ENCODE data around the gene TBC1D16.

TBC1D16 gene

GRCh38 chr17:79948406-79948944, 87.2 kb downstream of the TBC1D16 start:
- no peak for DNase-seq

- DNase-seq: no peak
These were observed 88.2 kb downstream of the TBC1D16 start for GRCh38 chr17:79947351-79948031.

- DNase-seq: no peak
These were observed 89.1 kb downstream of the TBC1D16 start for GRCh38 chr17:79946352-79947231.

GRCh38 chr17:79945591-79946255, 89.9 kb downstream of the TBC1D16 start:
- DNase-seq: no peak

- DNase-seq: no peak
These were observed 90.8 kb downstream of the TBC1D16 start for GRCh38 chr17:79944821-79945391.

DNA sequence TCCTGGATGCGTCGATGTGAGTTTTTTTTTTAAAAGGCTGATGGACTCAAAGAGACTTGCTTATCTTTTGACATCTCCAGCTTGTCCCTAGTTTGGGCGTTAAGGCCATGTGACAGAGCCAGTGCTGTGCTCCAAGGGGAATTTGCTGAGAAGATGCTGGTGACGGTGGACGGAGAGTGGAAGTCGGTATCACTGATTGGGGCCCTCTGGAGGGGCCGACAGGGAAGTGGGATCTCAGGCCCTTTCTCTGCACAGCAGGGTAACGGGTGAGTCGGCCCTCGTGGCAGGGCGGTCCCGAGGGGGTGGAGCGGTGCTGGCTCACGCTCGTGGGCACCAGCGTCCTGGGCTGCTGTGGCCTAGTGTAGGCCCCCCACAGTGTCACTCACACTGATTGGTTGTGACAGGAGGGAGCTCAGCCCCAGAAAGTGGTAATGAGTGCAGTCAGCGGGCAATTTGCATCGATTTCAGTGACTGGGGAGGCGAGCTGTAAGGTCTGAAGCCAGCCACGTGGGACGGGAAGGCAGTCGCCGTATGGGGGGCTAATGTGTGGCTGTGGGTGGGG, 91.3 kb downstream of the TBC1D16 start:
- DNase-seq: no peak

GRCh38 chr17:79943347-79944241, 92.1 kb downstream of the TBC1D16 start:
- no peak for DNase-seq

DNA sequence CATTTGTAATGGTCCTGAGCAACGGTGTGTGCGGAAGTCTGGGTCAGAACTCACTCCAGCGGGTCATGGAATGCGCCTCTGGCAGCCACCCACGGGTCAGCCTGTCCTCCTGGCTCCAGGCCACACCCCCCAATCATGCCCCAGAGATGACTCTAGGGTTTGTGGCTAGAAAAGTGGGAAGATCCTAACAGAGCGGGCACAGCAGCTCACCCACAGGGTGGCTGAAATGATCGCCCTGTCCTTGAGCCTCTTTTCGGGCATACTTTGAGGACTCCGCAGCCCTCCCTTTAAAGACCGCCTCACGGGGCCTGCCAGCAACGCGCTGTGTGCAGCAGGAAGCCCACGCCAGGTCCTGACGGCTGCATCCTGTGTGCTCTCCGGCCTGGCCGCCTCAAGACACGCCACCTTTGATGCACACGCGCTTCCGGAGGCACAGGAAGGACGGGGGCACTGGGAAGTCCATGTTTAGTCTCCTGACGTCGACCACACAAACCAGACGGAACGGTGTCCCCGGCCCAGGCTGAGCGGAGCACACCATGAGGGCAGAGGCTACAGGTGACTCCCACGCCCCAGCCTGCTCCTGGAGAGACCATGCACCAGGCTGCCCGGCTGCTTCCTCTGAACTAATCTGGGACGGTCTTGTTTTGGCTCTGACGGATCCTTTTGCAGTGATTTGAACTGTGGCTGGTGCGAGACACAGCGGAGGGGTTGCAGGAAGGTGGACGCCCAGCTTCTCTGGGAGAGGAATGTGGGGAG, 92.9 kb downstream of the TBC1D16 start:
- no peak for DNase-seq

DNA sequence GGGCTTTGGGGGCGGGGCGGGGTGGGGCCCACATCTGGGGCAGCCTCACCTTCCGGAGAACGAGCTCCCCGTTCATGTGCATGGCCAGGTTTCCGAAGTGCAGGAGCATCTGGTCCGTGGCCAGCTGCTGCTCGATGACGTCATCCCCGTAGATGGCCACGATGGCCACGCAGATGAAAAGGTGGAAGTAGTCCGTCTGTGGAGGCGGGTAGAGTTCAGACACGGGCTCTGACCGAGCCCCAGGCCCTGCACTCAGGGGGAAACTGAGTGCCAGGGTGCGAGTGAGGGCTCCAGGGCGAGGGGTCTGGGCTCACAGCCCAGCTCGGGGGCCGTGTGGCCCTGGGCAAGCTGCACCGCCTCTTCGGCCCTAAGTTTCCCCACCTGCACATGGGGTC, 93.7 kb downstream of the TBC1D16 start:
- DNase-seq: no peak

- DNase-seq: no peak
These were observed 94.3 kb downstream of the TBC1D16 start for GRCh38 chr17:79941088-79942010.

GRCh38 chr17:79940459-79941087, 95.1 kb downstream of the TBC1D16 start:
- DNase-seq: no peak

DNA sequence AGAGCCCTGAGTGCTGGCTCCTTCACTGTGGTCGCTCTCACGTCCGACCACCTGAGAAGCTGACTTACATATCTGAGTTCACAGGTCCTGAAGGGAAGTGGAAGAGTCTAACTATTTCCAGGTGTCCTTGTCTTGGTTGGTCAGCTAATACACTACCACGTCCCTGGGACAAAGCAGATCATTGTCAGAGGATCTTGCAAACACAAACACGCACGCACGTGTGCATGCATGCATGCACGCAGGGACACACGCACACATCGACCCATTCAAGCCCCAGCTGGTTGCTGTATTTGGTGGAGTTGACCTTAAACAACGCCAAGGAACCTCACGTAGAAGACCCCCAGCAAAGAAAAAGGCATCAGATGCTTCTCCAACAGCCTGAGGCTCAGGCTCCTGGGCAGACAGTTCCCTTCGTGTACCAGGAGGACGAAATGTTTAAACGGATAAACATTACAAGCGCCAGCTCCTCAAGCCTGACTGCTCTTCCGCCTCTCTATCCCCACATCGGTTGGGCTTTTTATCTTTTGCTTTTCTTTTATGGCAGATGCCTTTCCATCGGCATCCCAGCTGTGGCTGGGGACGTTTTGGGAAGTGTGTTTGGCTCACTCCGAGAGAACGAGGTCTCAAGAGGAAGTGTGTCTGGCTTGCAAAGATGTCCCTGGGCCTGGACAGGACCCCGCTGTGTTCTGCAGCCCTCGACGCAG, 95.8 kb downstream of the TBC1D16 start:
- DNase-seq: no peak

DNA sequence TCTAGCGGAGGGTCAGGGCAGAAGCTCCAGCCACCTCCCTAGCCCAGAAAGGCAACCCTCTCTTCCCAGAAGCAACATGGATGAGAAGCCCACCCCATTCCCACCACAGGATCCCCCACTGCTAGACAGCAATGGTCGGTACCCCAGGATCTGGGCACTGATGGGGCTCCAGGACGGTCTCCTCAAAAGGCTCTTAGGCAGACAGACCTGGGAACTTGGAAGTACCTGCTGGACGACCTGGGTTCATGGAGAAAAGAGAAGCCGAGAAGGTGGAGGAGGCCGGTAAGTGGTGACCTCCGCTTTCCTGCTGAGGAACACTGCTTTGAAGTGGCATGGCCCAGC, 96.6 kb downstream of the TBC1D16 start:
- DNase-seq: no peak

DNA sequence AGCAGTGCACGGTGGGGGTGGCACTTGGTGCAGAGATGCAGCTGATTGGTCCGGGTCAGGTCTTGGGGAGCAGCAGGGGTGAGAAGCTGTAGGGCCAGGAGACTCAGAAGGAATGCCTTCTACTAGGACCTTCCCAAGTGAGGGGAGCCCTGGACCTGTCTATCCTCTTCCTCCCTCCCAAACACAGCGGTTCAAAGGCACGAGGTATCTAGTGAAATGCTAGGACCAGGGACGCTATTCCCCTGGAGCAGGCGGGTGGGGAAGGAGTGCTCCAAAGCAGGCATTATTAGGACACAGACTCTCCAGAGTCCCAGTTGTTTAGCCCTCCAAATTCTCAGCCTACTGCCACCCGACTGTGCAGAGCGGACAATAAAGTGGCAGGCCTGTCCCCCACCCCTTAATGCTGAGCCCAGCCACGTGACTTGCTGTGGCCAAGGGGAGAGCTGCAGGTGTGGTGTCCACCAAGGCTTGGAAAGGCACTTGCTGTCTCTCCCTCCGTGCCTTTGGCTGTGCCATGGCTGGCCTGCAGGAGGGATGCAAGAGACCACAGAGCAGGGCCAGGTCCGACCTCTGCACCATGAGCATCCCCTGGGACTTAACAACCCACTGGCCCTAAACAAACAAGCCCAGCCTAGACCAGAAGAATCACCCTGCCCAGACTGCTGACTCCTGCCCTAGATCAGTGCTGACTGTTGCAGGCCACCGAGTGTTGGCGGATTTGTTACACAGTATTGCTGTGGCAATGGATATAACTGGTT, 97.2 kb downstream of the TBC1D16 start:
- DNase-seq: no peak

DNA sequence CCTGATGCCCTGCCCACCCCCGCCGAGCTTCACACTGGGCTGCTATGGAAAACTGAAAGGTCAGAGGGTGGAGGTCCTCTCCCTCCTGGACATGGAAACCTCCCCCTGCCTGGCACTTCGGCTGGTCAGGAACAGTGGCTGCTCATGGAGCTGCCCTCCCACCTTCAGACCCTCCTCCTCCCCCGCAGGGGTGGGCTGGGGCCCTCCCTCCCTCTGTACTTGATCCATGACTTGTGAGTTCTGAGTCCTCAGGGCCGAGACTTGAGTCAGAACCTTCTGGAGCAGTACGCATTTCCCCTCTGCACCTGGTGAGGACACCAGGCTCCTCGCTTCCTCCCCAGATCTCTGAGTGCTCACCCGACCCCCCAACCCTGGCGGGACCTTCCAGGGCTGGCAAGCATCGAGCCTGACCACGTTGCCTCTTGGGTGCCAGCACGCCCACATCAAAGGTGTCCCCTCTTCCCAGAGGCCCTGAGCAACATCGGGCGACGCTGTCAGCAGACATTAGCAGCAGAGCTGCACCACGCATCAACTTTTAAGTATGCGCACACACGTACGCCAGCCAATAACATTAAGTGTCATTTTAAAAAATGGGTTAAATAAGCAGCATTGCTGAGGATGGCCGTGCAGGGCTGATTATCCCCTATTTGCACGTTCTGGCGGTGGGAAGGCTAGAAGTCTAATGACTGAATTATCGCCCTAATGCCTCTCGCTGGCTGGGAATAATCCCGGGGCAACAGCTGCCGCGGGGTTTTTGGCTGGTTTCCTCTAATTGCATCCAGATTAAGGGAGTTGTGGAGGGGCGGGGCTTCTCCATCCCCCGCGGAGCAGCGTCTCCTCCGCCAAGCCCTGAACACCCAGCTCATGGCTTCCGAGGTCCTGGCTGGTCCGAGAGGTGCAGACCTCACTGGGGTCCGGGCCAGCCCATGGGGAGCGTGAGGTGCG, 98.0 kb downstream of the TBC1D16 start:
- DNase-seq: no peak

DNA sequence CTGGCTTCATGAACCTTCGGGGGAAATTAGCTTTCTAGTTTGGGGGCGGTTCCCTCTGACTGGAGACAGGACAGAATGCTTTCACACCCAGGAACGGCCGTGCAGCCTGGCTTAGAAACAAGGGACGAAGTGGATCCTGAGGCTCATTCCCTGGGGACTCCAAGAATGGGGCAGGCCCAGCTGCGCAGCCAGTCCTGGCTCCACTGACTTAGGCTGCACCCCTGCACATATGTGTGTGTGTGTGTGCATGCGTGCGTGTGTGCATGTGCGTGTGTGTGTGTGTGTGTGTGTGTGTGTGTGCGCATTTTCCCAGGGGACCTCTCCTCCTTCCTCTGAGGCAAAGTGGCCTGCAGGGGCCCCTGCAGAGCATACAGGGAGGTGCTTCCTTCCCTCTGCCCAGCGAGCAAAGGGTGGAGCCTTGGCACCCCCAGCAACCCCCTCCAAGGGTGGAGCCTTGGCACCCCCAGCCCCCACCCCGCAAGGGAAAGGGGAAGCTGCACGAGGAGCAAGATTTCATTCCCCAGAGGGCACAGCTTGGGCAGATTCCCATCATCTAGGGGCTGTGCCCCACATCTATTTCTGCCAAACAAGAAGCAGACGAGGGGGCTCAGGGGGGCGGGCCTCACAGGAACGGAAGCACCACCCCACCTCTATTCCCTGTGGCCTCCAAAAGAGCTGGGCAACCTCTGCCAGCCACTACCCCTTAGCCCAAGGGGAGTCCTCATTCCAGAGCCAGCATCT, 98.9 kb downstream of the TBC1D16 start:
- DNase-seq: no peak
